ENCODE results near the gene NOTCH1.

Gene NOTCH1

DNA sequence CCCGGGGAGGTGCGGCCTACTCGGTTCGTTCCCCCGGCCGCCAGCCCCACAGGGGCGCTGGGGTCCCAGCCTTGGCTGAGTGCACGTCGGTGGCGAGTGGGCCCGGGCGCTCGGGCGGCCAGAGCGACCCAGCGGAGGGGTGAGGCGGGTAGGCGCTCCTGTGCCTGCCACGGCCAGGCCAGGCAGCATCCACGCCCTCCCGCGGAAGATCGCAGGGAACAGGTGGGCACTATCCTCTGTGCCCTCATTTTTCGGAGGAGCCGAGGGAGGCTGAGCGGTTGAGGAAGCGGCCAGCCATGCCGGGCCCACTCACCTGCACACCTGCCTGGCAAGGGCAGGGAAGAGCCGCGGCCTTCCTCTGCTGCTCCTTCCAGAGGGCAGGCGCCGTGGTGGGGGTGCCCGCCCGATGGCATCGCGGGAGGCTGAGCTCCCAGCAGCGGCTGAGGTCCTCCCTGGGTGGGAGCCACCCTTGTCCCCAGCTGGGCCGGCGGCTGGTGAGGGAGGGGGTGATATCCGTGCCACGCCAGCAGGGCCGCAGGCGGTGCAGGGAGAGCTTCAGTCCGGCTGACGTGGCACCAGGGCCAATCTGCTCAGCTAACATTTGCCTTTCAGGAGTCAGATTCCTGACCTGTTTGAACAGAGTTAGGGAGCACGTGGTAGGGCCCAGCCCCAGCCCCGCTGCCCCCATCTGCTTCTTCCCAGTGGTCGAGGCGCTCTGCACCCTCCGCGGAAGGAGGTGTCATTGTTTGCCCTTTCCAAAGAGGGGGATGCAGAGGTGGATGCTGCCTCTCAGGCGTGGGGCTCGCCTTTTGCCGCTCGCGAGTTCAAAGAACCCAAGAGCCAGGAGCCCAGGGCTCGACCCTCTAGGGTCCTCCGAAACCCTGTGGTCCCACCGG lies 61.4 kb downstream of the NOTCH1 start:
- DNase-seq (ENCODE audit: low spot score) = no peak

DNA sequence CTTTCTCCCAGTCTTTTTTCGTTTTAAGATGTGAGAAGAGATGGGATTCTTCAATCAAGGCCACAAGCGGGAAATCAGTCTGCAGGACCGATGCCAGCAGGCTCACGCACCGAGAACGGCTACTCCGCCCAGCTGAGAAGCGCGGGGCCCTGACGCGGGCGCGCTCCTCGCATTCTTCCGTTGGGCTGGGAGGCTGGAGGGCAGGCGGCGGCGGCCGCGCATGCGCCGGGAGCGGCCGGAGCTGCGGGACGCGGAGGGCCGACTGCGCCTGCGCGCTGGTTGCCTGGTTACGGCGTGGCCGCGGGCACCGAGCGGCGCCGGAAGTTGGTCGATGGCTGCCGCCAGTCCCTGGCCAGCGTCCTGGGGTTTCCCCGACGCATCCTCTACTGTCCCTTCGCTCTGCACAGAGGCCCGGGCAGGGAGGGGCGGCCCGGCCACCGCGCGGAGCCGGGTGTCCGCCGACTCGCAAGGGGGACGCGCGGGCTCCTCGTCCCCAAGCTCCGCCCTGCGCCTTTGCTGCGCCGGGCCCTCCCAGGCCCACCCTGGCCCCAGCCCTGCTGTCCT lies 62.2 kb downstream of the NOTCH1 start:
- peak; percentile 94 for DNase-seq (ENCODE audit: low spot score)

DNA sequence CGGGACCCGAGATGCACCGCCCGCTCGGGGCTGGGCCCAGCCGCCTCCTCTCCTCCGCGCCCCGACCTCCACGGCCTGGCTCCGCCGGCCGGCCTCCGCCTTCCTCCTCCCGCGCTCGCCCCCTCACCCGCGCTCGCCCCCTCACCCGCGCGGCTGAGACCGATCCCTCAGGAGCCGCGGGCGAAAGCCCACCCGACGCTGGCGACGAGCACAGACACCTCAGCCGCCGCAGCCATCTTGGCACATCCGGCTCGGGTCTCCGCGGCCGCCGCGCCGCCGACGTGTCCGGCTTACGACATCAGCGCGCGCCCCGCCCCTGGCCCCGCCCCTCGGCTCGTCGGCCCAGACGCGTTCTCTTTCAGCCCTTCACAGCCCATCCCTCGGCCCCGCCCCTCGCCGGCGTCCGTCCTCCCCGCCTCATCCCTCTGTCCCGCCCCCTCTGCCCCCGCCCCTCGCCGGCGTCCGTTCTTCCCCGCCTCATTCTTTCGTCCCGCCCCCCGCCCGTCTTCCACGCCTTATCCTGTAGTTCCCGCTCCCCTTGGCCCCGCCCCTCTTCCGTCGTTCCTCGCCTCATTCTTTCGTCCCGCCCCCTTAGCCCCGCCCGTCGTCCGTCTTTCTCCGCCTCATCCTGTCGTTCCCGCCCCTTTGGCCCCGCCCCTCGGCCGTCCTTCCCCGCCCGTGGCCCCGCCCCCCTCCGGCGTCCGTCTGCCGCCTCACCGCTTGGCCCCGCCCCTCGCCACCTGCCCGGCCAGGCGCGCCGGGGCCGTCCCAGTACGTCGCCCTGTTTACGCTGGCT lies 62.9 kb downstream of the NOTCH1 start, which contains the start of gene SEC16A:
Gene SEC16A, minus strand, starts transcription at position 248 of the 796 bp plus-strand sequence. CDS start 5,425 bp downstream, outside the sequence.
- peak; percentile 97 for DNase-seq (ENCODE audit: low spot score)

DNA sequence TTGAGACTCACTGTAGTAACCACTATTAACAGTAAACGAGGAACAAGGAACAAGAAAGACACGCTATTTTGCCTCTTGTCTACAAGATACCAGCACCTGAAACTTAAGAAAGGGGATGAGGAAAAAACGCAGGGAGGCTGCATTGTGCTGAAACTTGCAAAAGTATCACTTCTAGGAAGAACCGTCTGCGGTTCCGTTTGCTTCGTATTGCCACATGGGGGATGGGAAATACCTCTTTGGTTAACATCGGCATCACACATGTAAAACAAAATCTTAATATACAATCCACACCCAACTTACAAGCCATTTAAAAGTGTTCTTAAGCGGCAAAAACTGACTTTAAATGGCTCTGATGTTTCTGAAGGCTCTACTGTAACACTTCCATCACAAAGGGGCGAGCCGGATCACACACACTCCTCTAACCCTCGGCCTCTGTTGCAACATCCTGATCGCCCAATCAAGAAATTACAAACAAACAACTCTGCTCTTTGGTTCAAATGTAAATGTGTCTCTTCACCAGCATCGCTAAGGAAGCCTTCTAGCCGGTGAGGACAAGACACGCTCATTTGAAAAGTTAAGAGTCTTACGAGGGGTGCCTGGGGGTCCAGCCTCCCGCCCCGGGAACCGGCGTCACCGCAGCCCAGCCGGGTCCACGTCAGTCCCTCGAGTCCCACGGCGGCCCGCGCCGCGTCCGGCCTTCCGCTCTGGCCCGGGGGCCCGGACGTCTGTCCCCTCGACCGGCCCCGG lies 63.6 kb downstream of the NOTCH1 start:
- DNase-seq (ENCODE audit: low spot score) = peak; percentile 44

DNA sequence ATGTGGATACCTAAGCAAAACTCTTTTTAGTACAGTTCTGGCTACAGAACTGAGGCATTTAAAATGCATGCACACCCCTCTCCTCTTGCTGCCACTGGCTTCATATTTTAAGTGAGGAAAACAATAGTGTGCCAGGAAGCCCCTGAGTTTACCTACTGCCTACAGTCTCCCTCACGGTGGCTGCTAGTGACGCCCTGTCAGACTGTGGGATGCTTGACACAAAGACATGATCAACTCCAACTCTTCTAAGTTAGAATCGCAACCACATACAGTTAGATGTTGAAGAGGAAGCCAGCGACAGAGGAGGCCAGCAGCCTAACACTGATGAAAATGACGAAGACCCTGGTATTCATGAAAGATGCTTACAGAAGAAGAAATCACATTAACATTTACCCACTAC lies 64.3 kb downstream of the NOTCH1 start:
- no peak for DNase-seq (ENCODE audit: low spot score)

DNA sequence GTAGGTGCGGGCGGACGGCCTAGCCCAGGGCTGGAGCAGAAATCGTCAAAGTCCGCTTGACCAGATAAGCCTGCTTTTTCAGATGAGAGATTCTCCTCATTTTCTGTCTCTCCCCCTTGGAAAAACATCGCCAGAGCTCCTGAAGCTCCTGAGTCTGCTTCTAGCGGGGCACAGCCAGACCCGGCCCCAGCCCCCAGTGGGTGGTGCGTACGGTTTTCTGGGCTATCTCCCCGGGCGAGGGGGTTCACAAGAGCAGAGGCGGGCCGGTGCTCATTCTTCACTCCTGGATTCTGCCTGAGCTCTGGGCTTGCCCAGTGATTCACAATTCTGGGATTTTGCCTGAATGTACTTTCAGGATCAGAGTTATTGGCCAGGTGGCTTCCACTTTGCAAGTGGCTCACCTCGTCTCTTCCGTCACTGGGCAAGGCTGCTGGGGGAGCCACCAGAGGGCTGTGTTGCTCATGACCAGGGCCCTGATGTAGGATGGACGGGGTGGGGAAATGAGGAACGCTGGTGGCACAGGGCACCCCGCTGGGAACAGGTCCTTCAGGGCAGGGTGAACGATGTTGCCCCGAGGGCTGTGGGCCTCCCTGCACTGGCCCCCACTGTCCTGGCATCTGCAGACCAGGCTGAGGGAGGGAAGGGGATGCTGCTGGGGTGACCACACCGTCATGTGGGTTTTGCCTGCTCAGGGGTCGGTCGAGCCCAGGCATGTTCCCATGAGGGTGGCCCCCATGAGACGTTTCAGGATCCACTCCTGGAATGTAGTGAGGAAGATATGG lies 69.3 kb downstream of the NOTCH1 start:
- no peak for DNase-seq (ENCODE audit: low spot score)

DNA sequence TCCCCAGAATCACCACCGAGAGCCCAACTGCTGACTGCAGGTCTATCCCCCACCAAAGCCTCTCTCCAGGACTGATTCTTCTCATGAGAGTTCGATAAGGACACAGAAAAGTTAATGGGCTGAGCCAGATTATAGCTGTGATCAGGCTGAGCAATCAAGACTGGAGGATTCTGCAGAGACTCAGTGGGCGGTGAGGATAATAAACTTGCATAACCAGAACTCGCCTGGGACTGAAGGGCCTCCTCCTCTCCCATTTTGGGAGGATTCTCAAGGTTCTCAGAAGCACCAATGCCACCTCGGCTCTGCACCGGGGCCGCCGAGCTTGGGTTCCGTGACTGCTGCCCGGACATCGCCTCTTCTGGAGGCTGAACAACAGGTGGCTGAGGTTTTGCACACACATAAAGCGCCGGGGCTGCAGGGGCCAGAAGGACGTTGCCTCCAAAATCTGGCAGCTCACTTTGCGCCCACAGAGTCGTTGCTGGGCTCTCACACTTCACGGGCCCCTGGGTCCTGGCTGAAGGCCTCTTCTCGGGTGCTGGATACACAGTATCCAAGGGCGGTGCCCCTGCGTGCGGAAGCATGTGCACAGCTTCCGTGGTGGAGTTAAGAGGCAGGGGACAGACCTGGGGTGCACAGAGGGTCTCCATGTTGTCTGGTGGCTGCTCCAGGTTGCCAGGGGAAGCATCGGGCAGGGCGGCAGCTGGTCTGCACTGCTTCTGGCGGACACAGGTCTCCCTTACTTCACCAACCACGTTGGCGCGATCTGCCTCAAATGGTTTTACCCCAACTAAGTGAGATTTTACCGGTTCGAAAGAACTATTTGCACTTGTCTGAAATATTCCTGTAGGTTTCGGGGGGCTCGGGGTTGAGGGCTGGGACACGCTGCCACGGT lies 70.6 kb downstream of the NOTCH1 start:
- DNase-seq (ENCODE audit: low spot score) = no peak

DNA sequence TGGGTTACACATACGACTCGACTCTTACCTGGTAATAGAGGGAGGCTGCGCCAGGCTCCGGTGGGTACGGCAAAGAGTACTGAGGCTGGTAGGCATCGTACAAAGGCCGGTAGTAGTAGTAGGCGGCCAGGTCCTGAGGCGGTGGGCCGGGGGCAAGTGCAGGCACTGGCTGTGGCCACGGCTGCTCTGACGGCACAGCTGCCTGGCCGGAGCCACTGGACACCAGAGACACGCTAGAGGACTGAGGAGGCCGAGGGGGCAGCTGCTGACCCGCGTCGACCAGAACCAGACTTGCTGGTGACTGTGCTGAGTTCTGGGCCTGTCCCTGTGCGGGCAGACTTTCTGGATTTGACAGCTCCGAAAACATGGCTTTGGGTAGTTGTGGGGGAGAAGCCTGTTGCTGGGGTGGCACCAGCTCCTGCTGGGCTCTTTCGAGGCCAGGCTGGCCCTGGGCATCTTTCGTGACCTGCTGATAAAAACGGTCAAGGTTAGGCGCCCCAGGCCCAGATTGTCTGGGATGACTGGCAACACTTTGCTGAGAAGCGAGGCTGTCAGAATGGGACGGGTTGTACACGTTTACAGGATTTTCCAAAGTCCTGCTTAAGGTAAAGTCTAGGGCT lies 71.7 kb downstream of the NOTCH1 start:
- DNase-seq (ENCODE audit: low spot score) = no peak

DNA sequence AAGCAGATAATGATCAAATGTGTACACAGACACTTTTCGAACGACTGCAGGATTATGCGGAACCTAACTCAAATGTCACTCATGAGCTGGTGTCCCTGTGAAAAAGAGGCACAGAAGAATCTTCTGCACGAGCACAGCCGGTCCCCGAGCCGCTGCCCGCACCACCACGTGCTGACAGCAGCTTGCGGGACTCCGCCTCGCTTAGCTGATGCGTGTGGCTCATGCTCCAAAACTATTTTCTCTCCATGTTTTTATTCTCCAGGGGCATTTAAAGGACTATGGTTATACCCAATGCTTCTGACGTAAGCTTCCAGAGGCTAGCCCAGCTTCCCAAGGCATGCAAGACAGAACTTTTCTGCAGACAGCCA lies 72.5 kb downstream of the NOTCH1 start:
- DNase-seq (ENCODE audit: low spot score) = no peak

DNA sequence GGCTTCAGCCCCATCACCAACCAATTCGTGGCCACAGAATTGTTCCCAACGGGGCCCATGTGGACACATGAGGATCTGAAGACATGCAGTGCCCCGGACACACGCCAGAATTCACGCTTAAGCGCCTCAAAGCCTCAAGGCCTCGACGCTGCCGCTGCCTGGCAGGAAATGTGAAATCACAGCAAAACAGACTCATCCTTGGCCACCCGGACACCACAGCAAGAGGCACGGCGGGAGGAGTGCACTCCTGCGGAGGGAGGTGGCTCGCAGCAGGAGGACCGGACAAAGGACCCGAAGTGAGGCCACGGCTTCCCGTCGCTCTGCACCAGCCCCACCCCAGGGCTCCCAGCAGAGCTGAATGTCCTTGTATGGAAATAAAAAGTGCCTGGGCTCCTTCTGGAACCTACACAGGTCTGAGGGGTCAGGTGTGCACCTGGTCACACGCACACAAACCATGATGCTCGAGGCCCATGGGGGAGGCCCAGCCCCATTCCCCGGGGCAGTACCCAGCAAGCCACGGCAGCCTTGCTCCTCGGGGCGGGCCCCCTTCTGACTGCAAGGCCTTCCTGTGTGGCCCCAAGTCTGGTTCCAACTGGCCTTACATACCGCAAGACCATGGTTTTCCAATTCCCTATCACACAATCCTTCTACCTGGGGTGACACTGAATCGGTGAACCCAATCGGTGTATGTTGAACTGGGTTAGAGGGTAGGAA lies 73.1 kb downstream of the NOTCH1 start:
- DNase-seq (ENCODE audit: low spot score) = no peak

DNA sequence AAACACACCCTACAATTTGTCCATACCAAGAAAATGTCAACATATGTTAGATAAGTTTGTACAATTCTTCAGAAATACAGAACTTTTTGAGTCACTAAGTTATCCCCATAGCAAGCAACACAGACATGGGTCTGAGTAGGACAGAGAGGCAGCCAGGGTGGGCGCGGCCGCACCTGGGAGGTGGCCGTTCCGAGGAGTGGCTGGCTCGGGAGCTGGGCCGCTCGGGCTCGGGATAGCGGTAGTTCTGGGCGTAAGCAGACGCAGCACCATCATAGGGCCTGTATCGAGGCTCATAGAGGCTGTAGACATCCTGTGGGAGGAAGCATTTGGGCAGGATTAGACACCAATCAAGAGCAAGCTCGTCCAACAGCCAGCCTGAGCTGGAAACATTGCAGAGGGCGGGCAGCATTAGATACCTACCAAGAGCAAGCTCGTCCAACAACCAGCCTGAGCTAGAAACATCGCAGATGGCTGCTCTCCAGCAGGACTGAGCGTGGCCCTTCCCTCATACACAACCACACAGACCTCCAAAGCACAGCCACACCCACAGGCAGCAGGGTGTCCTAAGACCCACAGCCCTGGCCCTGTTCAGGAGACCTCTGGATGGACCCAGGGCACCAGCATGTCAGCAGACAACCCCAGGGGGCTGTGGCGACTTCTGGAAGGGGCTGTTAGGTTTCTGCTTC lies 73.9 kb downstream of the NOTCH1 start:
- DNase-seq (ENCODE audit: low spot score) = no peak

DNA sequence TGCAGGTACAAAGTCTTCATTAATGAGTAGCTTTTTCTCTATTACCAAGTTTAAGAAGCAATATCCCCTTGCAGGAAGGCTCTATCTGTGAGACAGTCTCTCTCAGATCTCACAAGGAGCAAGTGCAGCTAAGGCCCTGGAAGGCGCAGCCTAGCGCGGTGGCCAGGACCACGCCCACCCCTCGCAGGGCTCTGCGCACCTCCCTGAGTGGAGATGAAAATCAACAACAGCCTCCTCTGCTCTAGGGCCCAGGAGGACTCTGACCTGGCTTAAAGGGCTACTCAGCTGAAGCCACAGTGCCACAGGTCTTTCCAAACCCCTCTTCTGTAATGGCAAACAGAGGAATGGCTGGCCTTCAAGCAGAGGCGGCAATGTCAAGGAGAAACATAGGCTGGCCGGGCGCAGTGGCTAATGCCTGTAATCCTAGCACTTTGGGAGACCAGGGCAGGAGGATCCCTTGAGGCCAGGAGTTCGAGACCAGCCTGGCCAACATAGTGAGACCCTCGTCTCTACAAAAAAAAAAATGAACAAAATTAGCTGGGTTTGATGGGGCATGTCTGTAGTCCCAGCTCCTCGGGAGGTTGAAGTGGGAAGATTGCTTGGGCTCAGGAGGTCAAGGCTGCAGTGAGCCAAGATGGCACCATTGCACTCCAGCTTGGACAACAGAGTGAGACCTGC lies 74.9 kb downstream of the NOTCH1 start:
- no peak for DNase-seq (ENCODE audit: low spot score)

DNA sequence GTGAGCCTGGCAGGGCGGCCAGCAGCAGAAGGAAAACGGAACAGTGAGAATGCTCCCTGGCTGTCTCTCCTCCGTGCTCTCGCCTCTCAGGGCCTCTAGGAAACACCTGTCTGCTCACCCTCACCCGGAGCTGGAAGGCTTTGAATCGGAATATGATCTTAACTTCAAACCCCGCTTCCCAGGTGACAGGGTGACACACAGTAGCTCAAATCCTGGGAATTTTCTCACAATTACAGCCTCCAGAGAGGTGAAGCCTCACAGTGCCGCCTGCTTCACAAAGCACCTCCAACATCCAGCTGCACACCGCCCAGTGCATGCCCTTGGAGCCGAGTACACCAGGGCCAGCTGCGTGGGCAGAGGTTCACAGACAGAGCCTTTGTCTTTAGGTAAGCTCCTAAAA lies 75.5 kb downstream of the NOTCH1 start:
- no peak for DNase-seq (ENCODE audit: low spot score)

DNA sequence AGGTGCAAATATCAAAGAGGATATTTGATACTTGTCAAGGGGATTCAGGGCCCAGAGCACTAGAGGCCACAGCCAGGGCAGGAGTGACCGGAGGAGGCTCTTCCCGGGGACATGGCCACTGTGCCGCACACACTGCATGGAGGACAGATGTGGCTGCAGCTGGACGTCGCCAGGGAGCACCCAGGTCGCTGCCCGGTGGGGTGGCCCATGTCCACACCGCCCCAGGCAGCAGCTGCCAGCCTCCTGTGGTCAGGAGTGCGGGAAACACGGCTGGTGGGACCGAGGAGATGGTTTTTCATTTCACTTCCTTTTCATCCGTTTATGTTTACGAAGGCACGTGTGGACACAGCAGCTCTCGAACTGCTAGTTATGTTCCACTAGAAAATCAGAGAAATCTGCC lies 78.1 kb downstream of the NOTCH1 start:
- DNase-seq (ENCODE audit: low spot score) = no peak

DNA sequence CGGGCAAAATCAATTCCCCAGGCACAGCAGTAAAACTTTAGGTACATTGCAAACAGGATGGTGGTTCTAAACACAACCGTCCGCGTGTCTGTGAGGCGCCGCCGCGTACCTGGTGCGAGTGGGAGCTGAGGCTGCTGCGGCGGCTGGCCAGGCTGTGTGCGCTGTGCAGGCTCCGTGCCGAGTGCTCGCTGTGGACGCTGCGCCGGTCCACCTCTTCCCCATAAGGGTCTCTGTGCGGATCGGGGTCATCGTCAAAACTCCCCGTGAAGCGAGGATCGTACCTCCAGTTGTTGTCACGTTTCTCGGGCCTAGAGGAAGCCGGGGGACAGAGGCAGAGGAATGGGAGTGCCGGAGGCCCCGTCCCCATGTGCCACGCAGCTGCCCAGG lies 79.7 kb downstream of the NOTCH1 start:
- DNase-seq (ENCODE audit: low spot score) = no peak

DNA sequence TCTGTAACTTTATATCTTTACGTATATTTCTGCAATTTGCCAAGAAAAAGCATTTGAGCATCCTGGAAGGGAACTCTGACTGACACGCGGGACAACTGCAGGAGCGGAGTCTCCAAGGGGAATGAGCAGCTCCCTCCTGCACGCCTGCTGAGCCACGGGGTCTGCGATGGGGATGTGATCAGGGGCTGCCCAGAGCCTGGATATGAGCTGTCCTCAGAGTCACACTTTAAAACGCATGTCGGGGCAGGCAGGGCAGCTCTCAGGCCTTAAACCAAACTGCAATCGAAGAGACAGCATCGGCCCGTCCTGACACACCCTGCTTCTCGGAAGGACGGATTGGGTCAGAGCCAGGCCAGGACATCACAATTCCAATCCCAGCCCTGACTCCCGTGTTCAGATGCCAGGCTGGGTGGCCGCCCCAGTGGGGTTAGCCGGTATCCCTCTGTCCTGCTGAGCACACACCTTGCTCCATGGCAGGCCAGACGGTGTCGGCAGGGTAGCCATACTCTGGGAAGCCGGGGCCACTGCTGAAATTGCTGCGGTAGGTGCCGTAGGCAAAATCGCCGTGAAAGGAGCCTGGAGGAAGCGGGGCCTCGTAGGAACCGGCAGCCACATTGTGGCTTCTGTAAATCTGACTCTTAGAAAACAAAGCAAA lies 80.2 kb downstream of the NOTCH1 start:
- no peak for DNase-seq (ENCODE audit: low spot score)

DNA sequence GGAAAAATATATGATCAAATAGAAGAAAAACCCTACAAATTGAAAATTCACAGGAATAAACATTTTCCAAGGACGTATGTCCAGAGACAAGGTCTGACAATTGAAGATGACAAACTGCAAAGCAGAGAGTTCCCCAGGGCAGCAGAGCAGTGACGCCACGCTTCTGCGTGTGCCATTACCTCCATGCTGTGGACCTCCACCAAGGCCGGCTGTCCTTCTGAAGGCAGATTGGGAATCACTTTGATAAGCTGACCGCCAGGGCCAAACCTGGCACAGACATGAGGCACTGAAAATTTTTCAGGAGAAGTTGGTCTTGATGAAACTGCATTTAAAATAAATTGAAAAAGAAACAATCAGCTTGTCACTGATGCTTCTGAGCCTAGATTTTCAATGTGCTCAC lies 81.6 kb downstream of the NOTCH1 start:
- no peak for DNase-seq (ENCODE audit: low spot score)

Measured in kidney capillary endothelial cell (primary cell).